ENCODE data around the gene CCSER1.

The CCSER1 gene

DNA sequence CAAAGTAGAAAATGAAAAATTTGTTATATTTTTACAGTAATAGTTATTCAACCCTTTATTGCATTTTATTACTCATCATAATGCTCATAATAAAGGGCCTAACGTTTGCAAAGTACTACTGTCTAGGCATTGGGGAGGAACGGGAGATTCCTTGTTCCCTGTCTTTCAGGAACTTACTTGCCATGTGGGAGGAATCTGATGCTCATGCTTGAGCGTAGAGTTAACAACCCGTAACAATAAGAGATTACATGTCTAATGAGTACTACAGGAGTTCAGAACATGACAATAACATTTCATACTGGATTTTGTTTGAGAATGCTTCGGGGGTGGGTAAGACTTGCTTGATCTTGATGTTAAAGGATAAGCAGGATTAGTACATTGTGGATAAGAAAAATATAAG, 2.9 kb downstream of the CCSER1 start:
- DNase-seq: no peak

DNA sequence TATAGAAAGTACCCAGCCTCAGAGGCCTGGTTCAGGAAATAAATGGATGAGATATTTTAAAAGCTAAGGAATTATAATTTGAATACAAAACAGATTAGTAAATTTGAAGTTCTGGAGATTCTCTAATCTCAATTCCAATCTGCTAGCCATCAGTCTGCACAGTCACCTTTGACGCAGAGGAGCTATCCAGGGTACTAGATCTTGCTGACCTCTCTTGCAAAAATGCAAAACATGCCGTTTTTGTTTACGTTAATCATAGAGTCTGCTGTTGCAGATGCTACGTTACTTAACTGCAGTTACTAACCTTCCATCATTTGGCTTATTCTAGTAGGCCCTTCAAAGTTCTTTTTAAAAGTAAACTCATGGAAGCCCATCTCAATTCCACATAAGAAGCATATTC, 10.4 kb downstream of the CCSER1 start:
- no peak for DNase-seq

- no peak for DNase-seq
These were observed 14.9 kb downstream of the CCSER1 start for GRCh38 chr4:90142081-90142480.

- DNase-seq: no peak
These were observed 18.1 kb downstream of the CCSER1 start for GRCh38 chr4:90145319-90145718.

GRCh38 chr4:90146306-90146705, 19.1 kb downstream of the CCSER1 start:
- DNase-seq: peak; percentile 56

- DNase-seq: no peak
These were observed 21.5 kb downstream of the CCSER1 start for GRCh38 chr4:90148574-90149148.

GRCh38 chr4:90152024-90152423, 24.8 kb downstream of the CCSER1 start:
- no peak for DNase-seq

GRCh38 chr4:90159193-90159592, 32.0 kb downstream of the CCSER1 start:
- no peak for DNase-seq

GRCh38 chr4:90160044-90160443, 32.9 kb downstream of the CCSER1 start:
- DNase-seq: no peak

DNA sequence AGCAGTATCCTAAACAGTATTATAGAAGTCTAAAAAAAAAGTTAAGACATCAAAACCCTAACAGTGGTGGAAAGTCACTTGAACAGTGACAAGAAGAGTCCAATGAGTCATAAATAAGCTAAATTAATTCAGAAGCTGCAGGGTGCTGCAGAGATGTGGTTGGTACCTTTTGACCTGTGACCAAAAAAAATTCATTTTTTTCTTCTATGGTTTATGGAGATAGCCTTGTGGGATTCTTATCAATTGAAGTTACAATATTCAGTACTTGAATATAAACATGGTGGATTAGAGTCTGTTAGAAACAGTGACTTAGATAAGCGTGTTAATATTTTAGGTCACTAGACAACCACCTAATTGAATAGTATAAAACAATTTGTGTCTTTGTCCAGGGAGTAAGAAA, 35.4 kb downstream of the CCSER1 start:
- DNase-seq: no peak

GRCh38 chr4:90163872-90164271, 36.7 kb downstream of the CCSER1 start:
- no peak for DNase-seq

DNA sequence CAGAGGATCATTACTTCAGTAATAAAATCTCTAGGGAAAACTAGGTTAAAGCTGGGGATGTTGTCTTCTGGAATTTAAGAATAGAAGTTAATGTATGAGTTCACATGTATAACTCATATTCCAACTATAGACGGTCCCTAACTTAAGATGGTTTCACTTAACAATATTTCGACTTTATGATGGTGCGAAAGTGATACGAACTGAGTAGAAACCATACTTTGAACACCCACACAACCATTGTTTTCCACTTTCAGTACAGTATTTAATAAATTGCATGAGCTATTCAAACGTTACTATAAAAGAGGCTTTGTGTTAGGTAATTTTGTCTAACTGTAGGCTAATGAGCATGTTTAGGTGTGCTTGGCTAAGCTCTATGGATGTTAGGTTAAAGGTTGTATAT, 38.7 kb downstream of the CCSER1 start:
- no peak for DNase-seq

DNA sequence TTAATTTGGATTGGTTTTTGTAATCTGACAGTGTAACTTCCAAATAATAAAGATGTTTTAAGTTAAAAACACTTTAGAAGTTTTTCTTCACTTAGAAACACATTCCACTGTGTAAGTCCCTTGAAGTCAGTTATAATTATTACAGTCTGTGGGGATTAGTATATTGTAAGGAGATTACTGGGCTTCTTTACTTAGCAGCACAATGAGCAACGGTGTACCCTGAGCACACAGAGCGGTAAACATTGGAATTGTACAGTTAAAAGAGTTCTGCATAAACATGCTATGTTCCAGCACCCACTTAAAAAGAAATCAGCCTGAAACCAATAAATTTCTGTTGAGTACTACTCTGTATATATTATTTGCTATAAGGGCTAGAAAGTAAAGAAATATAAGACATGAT, 44.3 kb downstream of the CCSER1 start:
- no peak for DNase-seq

GRCh38 chr4:90174621-90175023, 47.4 kb downstream of the CCSER1 start:
- no peak for DNase-seq

DNA sequence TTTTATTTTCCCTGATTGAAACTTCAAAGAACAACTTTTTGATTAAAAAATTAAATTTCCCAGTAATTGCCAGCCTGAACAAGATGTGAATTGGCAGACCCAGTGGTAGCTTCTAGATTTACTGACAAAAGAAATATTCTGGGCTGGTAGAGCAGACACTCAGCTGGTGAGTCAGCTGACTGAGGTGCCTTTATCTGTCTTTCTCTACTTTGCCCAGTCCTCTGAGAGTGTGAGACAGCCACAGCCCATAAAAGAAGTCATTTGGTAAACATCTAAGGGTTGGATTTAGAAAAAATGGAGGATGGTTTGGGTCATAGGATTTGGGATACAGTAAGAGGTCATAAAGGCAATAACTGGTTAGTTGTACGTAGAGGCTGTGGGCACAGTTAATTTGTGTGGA, 54.5 kb downstream of the CCSER1 start:
- no peak for DNase-seq

DNA sequence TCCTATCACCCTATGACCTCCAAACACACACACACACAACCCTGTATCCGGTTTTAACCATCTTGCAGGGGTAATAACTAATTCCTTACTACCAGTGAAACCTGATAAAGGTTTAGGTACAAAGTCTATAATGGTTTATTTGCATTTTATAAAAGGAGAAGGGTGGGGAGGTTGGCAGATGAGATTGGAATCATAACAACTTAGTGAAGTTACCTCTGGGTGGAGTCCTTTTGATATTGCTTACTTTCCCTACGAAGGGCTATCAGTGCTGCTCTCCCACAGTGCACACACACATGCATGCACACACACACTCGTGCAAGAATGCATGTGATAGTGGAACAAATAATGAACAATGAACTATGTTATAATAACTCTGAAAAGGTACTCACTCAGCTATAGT, 56.1 kb downstream of the CCSER1 start:
- no peak for DNase-seq

DNA sequence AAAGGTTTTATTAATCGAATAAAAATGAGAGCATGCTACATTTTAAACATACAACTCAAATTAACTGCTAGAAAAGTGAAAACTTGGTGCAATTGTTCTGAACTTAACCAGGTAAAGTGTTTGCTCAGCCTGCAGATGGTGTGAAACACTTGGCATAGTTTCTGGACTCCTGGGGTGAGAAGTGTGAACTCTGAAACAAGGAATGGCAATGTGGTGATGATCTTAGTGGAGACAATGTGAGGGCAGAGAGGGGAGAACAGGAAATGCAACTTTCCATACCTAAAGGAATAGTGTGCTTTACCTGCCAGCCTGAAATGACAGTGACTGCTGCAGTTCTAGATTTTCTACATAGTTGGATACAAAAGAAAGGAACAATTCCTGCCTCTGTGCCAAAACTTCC, 57.4 kb downstream of the CCSER1 start:
- DNase-seq: no peak

- DNase-seq: no peak
These were observed 58.2 kb downstream of the CCSER1 start for GRCh38 chr4:90185416-90185815.

- DNase-seq: no peak
These were observed 59.0 kb downstream of the CCSER1 start for GRCh38 chr4:90186229-90186628.

DNA sequence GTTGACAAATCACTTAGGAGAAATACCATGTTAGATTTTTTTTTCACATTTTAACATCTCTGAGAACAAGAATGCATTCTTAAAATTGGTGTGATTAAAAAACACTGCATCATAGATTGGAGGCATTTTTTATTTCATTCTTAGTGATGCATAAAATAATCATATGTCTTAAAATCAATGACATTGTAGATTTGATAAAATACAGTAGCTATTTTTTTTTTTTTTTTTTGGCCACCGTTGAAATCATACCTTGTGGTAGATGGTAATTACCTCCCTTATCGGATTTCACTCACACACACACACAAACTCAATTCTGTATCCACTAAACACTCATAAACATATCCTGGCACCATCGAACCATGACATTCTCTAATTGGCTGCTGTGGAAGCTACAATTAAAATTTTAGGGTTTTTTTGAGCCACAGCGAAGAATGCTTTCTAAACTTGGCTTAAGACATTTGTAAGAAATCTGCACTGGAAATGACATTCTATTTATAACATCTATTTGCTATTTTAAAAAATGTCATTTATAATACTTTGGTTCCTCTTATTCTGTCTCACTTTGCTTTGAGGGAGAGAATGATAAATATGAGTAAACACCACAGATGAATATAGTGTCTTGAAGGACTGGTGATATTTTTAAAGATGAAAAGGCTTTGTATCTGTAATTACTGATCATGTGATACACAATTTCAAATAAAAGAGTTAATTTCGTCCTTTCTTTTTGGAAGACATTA, 60.1 kb downstream of the CCSER1 start:
- peak; percentile 34 for DNase-seq

DNA sequence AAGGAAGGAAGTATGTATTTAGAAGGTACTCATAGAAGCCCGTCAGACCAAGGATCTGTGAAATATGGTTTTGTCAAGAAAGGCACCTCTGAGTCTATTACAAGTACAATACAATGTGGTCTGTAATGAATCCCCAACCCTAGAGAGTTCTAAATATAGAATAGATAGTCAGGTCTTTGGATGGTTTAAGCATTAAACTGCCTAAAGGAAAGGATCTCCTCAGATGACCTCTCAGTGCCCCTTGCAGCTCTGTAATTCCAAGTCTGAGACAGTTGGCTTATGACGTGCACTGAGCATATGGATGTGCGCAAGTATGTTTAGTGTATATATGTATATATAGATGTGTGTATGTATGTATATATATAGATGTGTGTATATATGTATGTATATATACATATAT, 62.0 kb downstream of the CCSER1 start:
- no peak for DNase-seq

- DNase-seq: no peak
These were observed 62.8 kb downstream of the CCSER1 start for GRCh38 chr4:90189946-90190345.

GRCh38 chr4:90190525-90190924, 63.3 kb downstream of the CCSER1 start:
- DNase-seq: peak; percentile 11

DNA sequence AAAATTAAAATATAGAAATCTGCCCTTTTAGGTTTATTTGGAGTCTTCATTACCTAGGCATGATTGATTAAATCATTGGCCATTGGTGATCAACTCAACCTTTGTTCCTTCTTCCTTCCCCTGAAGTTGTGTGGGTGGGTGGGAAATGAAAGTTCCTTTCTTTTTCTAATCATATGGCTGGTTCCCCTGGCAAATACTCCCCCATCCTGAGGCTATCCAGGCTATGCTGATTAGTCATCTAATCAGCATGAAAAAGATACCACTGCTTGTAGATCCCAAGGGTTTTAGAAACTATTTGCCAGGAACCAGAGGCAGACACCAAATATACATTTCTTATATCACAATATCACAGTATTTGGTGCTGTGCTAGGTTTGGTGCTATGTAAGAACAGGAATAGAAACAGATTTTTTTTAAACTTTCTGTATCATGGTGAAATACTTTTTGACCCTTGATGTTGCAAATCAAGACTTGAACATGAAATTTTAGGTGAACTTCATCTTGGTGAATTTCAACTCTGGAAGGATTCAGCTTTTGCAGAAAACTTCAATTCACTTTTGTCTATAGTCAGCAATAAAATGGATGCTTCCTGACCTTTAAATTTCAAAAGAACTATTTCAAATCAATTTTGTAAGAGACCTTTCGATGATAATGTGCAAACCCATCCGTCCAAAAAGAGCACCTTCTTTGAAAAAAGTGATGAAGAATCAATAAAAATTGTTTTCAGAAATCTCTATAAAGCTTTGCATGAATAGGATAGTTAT, 71.1 kb downstream of the CCSER1 start:
- no peak for DNase-seq

All from NCI-H1694 treated with DMSO at 0.1 percent for 48 hours (cell line).